ENCODE measurements around the gene PSORS1C2.

DNA sequence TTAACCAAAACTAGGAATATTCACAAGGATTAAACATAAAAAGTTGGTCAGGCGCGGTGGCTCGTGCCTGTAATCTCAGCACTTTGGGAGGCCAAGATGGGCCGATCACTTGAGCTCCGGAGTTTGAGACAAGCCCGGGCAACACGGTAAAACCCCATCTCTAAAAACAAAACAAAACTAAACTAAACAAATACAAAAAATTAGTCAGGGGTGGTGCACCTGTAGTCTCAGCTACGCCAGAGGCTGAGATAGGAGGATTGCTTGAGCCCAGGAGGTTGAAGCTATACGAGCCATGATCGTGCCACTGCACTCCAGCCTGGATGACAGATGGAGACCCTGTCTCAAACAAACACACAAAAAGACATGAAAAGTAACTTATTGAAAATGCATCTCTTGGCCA lies 3.2 kb downstream of the PSORS1C2 start:
- no peak for TF ChIP-seq CTCF (IDR thresholded peaks at IDR 0.05)
- no peak for TF ChIP-seq POLR2A (IDR thresholded peaks at IDR 0.05)
- TF ChIP-seq POLR2AphosphoS5 (IDR thresholded peaks at IDR 0.05): no peak

Measured in prostate gland (tissue), 2 donors.